Natural killer cell (primary cell): ENCODE data around the gene DSCAML1. TPM values are rescaled to one million over a fixed set of nuclear protein-coding genes. Genes with fewer than 3 reads are reported as not detected.
"Not testable (repeated sequence)": the region's sequence is repeated elsewhere in the genome, so short reads cannot be mapped to it uniquely, and the experiment has no call there.

ENCODE experiments used
- ATAC-seq, 3 donors: fragments of 150-1000 bp in 2 of 3; fragments of 200-7000 bp in 1 of 3; cut with Tn5 transposase; 1 replicate in 1 of 3; 2 replicates in 2 of 3; pipeline ENCODE4 v1.10.0; 2021; ENCODE audit warnings: mild to moderate bottlenecking in 2 of 3, moderate library complexity in 2 of 3
- DNase-seq, 2 donors: peaks; one replicate each; pipeline versions ENCODE4 v3.0.0 to v3.0.0-alpha.2; 2013 to 2021; ENCODE audit warnings: mixed read lengths in 1 of 2
- H3K27ac ChIP-seq: one replicate; pipeline ENCODE4 v1.5.1; 2013; ENCODE audit warnings: mild to moderate bottlenecking, low read length
- H3K27me3 ChIP-seq: one replicate; pipeline ENCODE4 v1.6.1; 2013; ENCODE audit warnings: low read length; ENCODE audit not compliant: control insufficient read depth, insufficient read depth
- H3K36me3 ChIP-seq: one replicate; pipeline ENCODE4 v1.6.1; 2013; ENCODE audit warnings: low read length; ENCODE audit not compliant: control insufficient read depth, insufficient read depth
- H3K4me1 ChIP-seq: one replicate; pipeline ENCODE4 v1.6.1; 2013; ENCODE audit warnings: low read length; ENCODE audit not compliant: control insufficient read depth, insufficient read depth
- H3K4me3 ChIP-seq: one replicate; pipeline ENCODE4 v1.5.1; 2013; ENCODE audit warnings: low read length
- H3K9me3 ChIP-seq: one replicate; pipeline ENCODE4 v1.6.1; 2013; ENCODE audit warnings: low read length; ENCODE audit not compliant: control insufficient read depth, insufficient read depth
- H3K27ac Mint-ChIP-seq, 2 donors: one replicate each; pipeline ENCODE4 v1.8.0; 2022; ENCODE audit warnings: mild to moderate bottlenecking in 2 of 2, mixed read lengths in 2 of 2, moderate library complexity in 1 of 2
- H3K27me3 Mint-ChIP-seq, 2 donors: one replicate each; pipeline ENCODE4 v1.8.0; 2022; ENCODE audit warnings: low read depth in 2 of 2, mixed read lengths in 2 of 2
- H3K36me3 Mint-ChIP-seq: one replicate; pipeline ENCODE4 v1.8.0; 2022; ENCODE audit warnings: mixed read lengths
- H3K4me1 Mint-ChIP-seq, 2 donors: one replicate each; pipeline ENCODE4 v1.8.0; 2022; ENCODE audit warnings: mixed read lengths in 2 of 2
- H3K4me3 Mint-ChIP-seq: one replicate; pipeline ENCODE4 v1.8.0; 2022; ENCODE audit warnings: mild to moderate bottlenecking, moderate library complexity, mixed read lengths
- H3K9me3 Mint-ChIP-seq, 2 donors: one replicate each; pipeline ENCODE4 v1.8.0; 2022; ENCODE audit warnings: mixed read lengths in 2 of 2
- CTCF ChIP-seq: fragments of 200-600 bp; IDR thresholded peaks from one replicate; pipeline ENCODE4 v1.8.0; 2022; ENCODE audit warnings: antibody characterized with exemption
- WGBS: methylation state at CpG from one replicate; pipeline ENCODE4 v1.1.7; 2013; ENCODE audit warnings: missing lambda C conversion rate; ENCODE audit not compliant: insufficient coverage; 5-methylcytosine and 5-hydroxymethylcytosine counted together
- intact Hi-C: fragments of 100-400 bp; cut with micrococcal nuclease; formaldehyde crosslinking; loops from one replicate; pipeline ENCODE4 v1.14.2; 2022
- total RNA-seq, 4 donors: library from RNA; stranded (reverse); fragments of 120-200 nt in 1 of 4; gene quantifications; one replicate each; pipeline versions ENCODE4 v1.2.3 to v1.2.4, GENCODE V29; 2013 to 2022

DSCAML1 gene
- total RNA-seq, 3 donors from 2014 or later (not counting 1 experiment from before 2014, with no cell fraction given) = 0.66 TPM; not detected in 2

GRCh38 chr11:117814766-117815261, 17.8 kb upstream of the DSCAML1 start:
- Histone ChIP-seq H3K27ac (peak overlapping the region; percentile 77), H3K9me3 (no peaks in the 10 kb centered on the region), H3K4me1 (peaks cover 50% of the 10 kb centered on the region), H3K4me3 (no peak overlapping the region), H3K36me3 (no peaks in the 10 kb centered on the region), H3K27me3 (no peaks in the 10 kb centered on the region)
- intact Hi-C loops = no loop called here
- peaks cover 16 to 43% of the 10 kb centered on the region in 2 donors for H3K4me1 Mint-ChIP-seq
- peak overlapping the region; percentile 75 for H3K4me3 Mint-ChIP-seq
- peaks cover 0 to 12% of the 10 kb centered on the region in 2 donors for H3K27me3 Mint-ChIP-seq
- DNase-seq (peak; percentile 65 to 96), ATAC-seq (peak; percentile 41 to 63 (median 56))
- no peaks in the 10 kb centered on the region for H3K9me3 Mint-ChIP-seq
- no peak for TF ChIP-seq CTCF
- peak overlapping the region; percentile 68 to 90 for H3K27ac Mint-ChIP-seq
- H3K36me3 Mint-ChIP-seq = no peaks in the 10 kb centered on the region
- 7% methylated on average over 13 of the region's 14 CpGs for WGBS

- Mint-ChIP-seq H3K9me3 (no peaks in the 10 kb centered on the region), H3K4me3 (peak overlapping the region; percentile 75), H3K27ac (peak overlapping the region in 1 of 2 donors; percentile 90), H3K27me3 (peaks cover 0 to 13% of the 10 kb centered on the region in 2 donors), H3K36me3 (no peaks in the 10 kb centered on the region), H3K4me1 (peaks cover 16 to 43% of the 10 kb centered on the region in 2 donors)
- H3K27me3 ChIP-seq = no peaks in the 10 kb centered on the region
- no peak for DNase-seq
- no peak overlapping the region for H3K4me3 ChIP-seq
- WGBS = 78% methylated on average over 7 of the region's 7 CpGs
- ATAC-seq = no peak
- intact Hi-C loops = no loop called here
- H3K9me3 ChIP-seq = no peaks in the 10 kb centered on the region
- no peaks in the 10 kb centered on the region for H3K36me3 ChIP-seq
- H3K4me1 ChIP-seq = peaks cover 52% of the 10 kb centered on the region
- H3K27ac ChIP-seq = peak overlapping the region; percentile 77
- TF ChIP-seq CTCF = no peak
Observed at GRCh38 chr11:117814204-117814765, 17.3 kb upstream of the DSCAML1 start.

GRCh38 chr11:117810056-117810451, 13.0 kb upstream of the DSCAML1 start:
- H3K36me3 ChIP-seq, ATAC-seq, H3K27ac ChIP-seq, H3K27me3 ChIP-seq, H3K9me3 ChIP-seq, DNase-seq, H3K9me3 Mint-ChIP-seq, H3K4me3 Mint-ChIP-seq, H3K36me3 Mint-ChIP-seq, H3K4me3 ChIP-seq, intact Hi-C loops, H3K27ac Mint-ChIP-seq: not testable (repeated sequence)
- H3K27me3 Mint-ChIP-seq = peaks cover 0 to 18% of the 10 kb centered on the region in 2 donors
- peaks cover 26% of the 10 kb centered on the region for H3K4me1 ChIP-seq
- WGBS = 84% methylated on average over 12 of the region's 12 CpGs
- H3K4me1 Mint-ChIP-seq = peaks cover 6 to 11% of the 10 kb centered on the region in 2 donors

GRCh38 chr11:117809236-117810055, 12.4 kb upstream of the DSCAML1 start:
- Mint-ChIP-seq H3K27ac (no peak overlapping the region), H3K36me3 (no peaks in the 10 kb centered on the region), H3K27me3 (peaks cover 0 to 18% of the 10 kb centered on the region in 2 donors), H3K4me3 (no peak overlapping the region), H3K9me3 (no peaks in the 10 kb centered on the region), H3K4me1 (peaks cover 0 to 5% of the 10 kb centered on the region in 2 donors)
- Histone ChIP-seq H3K4me1 (peaks cover 20% of the 10 kb centered on the region), H3K27ac (no peak overlapping the region), H3K27me3 (no peaks in the 10 kb centered on the region), H3K9me3 (no peaks in the 10 kb centered on the region), H3K36me3 (no peaks in the 10 kb centered on the region), H3K4me3 (no peak overlapping the region)
- DNase-seq = peak in 1 of 2 donors; percentile 63
- intact Hi-C loops = loop anchor here (10.0 kb wide), 1 partner anchor 365 kb away; the partner anchor contains the start of gene SCN2B
- peak in 2 of 3 donors; percentile 50 to 63 for ATAC-seq
- TF ChIP-seq CTCF = no peak
- WGBS = 44% methylated on average over 22 of the region's 22 CpGs
